RWPE2 (cell line): Measurements from ENCODE around the gene NAPG.

Experiments used
- ATAC-seq: fragments of 200-7000 bp; cut with Tn5 transposase; 3 replicates; pipeline ENCODE4 v1.9.1; 2021; ENCODE audit warnings: low read depth
- DNase-seq: peaks from one replicate; pipeline ENCODE4 v3.0.0-alpha.2; 2020; ENCODE audit warnings: low spot score
- H3K27ac ChIP-seq: fragments of 450-650 bp; 2 replicates; pipeline ENCODE4 v1.5.1; 2017; ENCODE audit warnings: mild to moderate bottlenecking; ENCODE audit not compliant: poor library complexity, severe bottlenecking
- H3K27me3 ChIP-seq: fragments of 250-450 bp; sonication (Bioruptor Pico); 2 replicates; pipeline ENCODE4 v1.5.1; 2021; ENCODE audit warnings: mild to moderate bottlenecking, moderate library complexity; ENCODE audit not compliant: insufficient read depth, poor library complexity, severe bottlenecking
- H3K36me3 ChIP-seq: fragments of 250-450 bp; sonication (Bioruptor Pico); 2 replicates; pipeline ENCODE4 v1.5.1; 2020; ENCODE audit warnings: low read depth, mild to moderate bottlenecking, moderate library complexity
- H3K4me1 ChIP-seq: fragments of 250-450 bp; sonication (Bioruptor Pico); 2 replicates; pipeline ENCODE4 v1.5.1; 2021; ENCODE audit warnings: mild to moderate bottlenecking, moderate library complexity; ENCODE audit not compliant: insufficient read depth, poor library complexity, severe bottlenecking
- H3K4me3 ChIP-seq: fragments of 250-450 bp; sonication (Bioruptor Pico); 2 replicates; pipeline ENCODE4 v1.5.1; 2021; ENCODE audit warnings: mild to moderate bottlenecking, moderate library complexity; ENCODE audit not compliant: severe bottlenecking
- H3K9me3 ChIP-seq: fragments of 250-450 bp; sonication (Bioruptor Pico); 2 replicates; pipeline ENCODE4 v1.5.1; 2021; ENCODE audit warnings: mild to moderate bottlenecking, moderate library complexity; ENCODE audit not compliant: severe bottlenecking
- TF ChIP-seq, protein P1 (sequence below): fragments of 450-650 bp; IDR thresholded peaks from one replicate; pipeline ENCODE4 v1.5.1; 2017; ENCODE audit warnings: mild to moderate bottlenecking, moderate library complexity; ENCODE audit not compliant: poor library complexity, severe bottlenecking

NAPG gene

DNA sequence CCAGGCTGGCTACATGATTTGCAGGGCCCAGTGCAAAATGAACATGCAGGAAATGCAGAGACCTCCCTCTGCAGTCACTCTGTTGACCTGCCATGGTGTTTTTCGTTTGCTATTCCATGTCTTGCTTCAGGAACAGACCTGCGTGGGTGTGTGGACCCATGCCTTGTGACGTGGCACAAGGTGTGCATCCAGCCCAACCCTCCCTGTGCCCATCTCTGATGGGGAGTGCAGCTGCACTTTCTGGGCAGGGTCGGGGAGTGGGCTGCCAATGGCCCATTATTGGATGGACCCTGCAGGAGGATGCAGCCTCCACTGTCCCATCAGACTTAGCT is 33.1 kb downstream of the NAPG start:
- H3K27me3 ChIP-seq, result no peaks in the 10 kb centered on the region
- no peaks in the 10 kb centered on the region for H3K9me3 ChIP-seq
- no peak overlapping the region for H3K4me3 ChIP-seq
- H3K36me3 ChIP-seq, result peaks cover 22% of the 10 kb centered on the region
- no peak; the same call in 2 of the 3 replicates for ATAC-seq
- no peak for DNase-seq
- TF ChIP-seq, protein P1, sequence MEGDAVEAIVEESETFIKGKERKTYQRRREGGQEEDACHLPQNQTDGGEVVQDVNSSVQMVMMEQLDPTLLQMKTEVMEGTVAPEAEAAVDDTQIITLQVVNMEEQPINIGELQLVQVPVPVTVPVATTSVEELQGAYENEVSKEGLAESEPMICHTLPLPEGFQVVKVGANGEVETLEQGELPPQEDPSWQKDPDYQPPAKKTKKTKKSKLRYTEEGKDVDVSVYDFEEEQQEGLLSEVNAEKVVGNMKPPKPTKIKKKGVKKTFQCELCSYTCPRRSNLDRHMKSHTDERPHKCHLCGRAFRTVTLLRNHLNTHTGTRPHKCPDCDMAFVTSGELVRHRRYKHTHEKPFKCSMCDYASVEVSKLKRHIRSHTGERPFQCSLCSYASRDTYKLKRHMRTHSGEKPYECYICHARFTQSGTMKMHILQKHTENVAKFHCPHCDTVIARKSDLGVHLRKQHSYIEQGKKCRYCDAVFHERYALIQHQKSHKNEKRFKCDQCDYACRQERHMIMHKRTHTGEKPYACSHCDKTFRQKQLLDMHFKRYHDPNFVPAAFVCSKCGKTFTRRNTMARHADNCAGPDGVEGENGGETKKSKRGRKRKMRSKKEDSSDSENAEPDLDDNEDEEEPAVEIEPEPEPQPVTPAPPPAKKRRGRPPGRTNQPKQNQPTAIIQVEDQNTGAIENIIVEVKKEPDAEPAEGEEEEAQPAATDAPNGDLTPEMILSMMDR, result no peak
- H3K4me1 ChIP-seq, result peaks cover 4% of the 10 kb centered on the region
- no peak overlapping the region for H3K27ac ChIP-seq

DNA sequence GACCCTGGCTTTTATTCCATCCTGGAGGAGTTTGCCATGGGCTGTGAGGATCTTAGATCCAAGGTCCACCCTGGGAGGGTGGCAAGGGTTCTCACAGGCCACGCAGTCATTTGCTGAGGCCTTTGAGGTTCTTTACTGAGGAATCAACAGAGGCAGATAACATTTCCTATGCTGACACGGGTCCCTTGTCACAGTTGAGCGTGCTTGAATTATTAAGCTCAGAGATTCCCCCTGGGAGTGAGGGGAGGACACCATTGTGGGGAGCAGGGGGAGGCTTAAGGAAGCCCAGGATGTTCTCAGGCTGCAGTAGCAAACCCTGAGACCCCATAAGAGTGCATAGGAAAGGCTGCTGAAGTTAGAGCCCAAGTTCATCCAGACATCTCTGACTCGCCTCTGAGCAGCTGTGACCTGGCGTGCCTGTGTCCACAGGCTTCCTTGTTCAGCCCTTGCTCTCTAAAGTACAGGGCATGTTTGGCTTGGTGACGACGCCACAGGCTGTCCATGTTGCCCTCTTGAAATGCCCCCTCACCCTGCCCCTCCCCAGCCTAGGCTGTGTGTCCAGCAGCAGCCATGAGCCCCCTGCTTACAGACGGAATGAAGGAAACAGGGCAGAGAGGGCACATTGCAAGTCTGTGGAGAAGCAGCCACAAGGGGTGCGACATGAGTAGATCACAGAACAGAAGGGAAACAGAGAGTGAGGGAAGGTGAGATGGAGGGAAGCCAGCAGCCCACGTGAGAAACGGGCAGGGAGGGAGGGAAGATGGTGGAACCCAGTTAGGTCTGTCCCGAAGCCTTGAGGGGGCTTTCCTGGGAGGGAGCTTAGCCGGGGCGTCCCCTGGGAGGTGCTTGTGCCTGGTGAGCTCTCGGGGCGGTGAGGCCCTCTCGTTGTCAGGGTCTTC is 34.0 kb downstream of the NAPG start:
- no peak overlapping the region for H3K4me3 ChIP-seq

GRCh38 chr18:10560452-10561045 is 34.7 kb downstream of the NAPG start:
- H3K4me3 ChIP-seq, result no peak overlapping the region

More for the DNA sequence above, 34.0 kb downstream of the NAPG start:
- DNase-seq (no peak), ATAC-seq (peak; percentile 28; the same call in 2 of the 3 replicates)
- Histone ChIP-seq H3K9me3 (no peaks in the 10 kb centered on the region), H3K27me3 (no peaks in the 10 kb centered on the region), H3K4me1 (peaks cover 4% of the 10 kb centered on the region), H3K27ac (no peak overlapping the region), H3K36me3 (peaks cover 13% of the 10 kb centered on the region)
- TF ChIP-seq, protein P1, result no peak

DNA sequence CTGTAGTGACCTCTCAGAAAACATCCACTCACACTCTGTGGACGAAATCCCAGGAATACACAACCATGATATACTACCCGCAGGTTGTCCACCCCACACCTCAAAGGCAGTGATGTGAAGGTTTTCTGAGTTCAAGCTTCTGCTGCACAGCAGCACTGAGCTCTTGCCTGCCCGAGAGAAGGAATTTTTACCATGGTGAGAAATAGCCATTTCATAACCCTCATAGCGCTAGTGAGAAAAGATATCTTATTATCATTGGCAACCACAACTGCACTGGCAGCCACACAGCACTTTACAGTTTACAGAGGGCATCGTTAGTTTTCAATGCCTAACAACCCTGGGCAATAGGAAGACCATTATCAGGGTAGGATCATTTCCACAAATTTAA is 36.9 kb downstream of the NAPG start:
- Histone ChIP-seq H3K36me3 (no peaks in the 10 kb centered on the region), H3K27me3 (no peaks in the 10 kb centered on the region), H3K4me1 (peaks cover 10% of the 10 kb centered on the region), H3K27ac (no peak overlapping the region), H3K4me3 (no peak overlapping the region), H3K9me3 (no peaks in the 10 kb centered on the region)
- DNase-seq (no peak), ATAC-seq (no peak)
- TF ChIP-seq, protein P1, result no peak

More at GRCh38 chr18:10560452-10561045, 34.7 kb downstream of the NAPG start:
- H3K36me3 ChIP-seq, result peaks cover 6% of the 10 kb centered on the region
- ATAC-seq (peak; percentile 74), DNase-seq (no peak)
- TF ChIP-seq, protein P1, result peak; percentile 81
- H3K27ac ChIP-seq, result no peak overlapping the region
- H3K27me3 ChIP-seq, result no peaks in the 10 kb centered on the region
- no peaks in the 10 kb centered on the region for H3K9me3 ChIP-seq
- peaks cover 4% of the 10 kb centered on the region for H3K4me1 ChIP-seq
